CD4-positive, alpha-beta T cell treated with Interleukin-15 for 4 hours (primary cell): ENCODE measurements around the gene SLAIN1.
A peak's percentile ranks its signal among the peaks of the same experiment; 100 is the strongest.
"Not testable (repeated sequence)": the region's sequence is repeated elsewhere in the genome, so short reads cannot be mapped to it uniquely, and the experiment has no call there.

ENCODE experiments used
- DNase-seq: peaks from one replicate; pipeline ENCODE4 v3.0.0-alpha.2; 2020; ENCODE audit warnings: low spot score

The SLAIN1 gene

DNA sequence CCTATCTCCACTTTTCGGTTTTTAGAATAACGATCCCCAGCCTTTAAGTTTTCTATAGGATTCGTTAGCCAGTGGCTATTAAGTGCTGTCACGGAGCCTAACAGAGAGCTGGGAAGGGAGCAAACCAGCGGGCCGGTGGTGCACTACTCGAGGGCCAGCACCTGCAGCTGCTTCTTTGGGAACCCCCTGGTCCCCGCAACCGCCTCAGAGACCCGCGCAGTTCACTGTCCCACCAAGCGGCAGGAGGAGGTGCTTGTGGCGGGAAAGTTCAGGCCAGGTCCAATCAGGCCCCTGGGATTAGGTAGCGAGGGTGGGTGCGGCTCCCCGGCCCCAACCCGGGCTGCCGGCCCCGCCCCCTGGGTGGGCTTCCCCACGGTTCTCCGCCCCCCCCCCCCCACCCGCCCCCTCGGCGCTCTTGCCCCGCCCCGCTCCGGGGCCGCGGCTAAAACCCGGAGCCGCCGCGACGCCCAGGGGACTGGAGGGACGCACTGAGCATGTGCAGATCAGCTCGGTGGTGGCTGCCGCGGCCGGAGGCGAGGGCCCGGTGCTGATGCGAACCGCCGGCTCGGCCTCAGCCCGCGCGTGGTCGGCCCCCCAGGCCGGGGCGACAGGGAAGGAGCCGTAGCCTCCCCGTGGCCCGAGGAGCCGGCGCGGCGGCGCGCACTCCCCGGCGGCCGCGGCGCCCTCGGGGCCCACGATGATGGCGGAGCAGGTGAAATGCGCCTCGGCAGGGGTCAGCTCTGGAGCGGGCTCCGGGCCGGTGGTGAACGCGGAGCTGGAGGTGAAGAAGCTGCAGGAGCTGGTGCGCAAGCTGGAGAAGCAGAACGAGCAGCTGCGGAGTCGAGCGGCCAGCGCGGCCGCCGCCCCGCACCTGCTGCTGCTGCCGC, at the start of gene SLAIN1:
TSS of gene SLAIN1 (plus strand) at position 471 of the 887 bp plus-strand sequence. CDS start at position 698, 227 bp downstream.
- peak; percentile 87 for DNase-seq

DNA sequence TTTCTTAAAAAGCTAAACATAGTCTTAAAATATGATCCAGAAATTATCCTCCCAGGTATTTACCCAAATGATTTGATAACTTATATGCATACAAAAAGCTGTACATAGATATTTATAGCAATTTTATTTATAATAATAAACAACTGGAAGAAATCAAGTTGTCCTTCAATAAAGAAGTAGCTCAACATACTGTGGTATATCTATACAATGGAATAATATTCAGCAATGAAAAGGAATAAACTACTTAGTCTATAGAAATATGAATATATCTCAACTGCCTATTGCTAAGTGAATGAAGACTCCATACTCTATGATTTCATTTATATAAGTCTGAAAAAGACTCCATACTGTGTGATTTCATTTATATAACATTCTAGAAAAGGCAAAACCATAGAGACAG, 47.1 kb upstream of the SLAIN1 start:
- DNase-seq = no peak

DNA sequence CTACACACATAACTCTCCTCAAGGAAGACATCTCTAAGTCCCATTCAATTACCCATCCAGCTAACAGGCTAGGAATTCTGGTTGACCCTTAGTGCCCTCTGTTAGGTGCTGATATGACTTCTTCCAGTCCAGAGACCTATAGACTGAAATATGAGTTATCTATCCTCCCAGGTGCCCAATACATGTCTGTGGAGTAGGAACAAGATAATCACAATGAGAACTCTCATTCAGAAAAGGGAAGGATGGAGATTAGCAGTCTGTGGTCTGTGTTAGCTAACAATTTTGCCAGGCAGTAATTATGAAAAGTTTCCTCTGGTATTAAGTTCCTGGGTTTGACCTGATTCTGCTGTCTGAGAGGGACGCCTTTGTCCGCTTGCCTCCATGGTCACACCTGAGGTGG, 44.2 kb upstream of the SLAIN1 start:
- no peak for DNase-seq

DNA sequence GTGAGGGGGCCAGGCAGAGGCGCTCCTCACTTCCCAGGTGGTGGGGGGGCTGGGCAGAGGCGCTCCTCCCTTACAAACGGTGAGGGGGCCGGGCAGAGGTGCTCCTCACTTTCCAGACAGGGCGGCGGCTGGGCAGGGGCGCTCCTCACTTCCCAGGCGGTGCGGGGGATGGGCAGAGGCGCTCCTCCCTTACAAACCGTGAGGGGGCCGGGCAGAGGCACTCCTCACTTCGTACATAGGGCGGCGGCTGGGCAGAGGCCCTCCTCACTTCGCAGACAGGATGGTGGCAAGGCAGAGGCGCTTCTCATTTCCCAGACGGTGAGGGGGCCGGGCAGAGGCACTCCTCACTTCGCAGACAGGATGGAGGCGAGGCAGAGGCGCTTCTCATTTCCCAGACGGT, 37.5 kb upstream of the SLAIN1 start:
- DNase-seq = not testable (repeated sequence)

DNA sequence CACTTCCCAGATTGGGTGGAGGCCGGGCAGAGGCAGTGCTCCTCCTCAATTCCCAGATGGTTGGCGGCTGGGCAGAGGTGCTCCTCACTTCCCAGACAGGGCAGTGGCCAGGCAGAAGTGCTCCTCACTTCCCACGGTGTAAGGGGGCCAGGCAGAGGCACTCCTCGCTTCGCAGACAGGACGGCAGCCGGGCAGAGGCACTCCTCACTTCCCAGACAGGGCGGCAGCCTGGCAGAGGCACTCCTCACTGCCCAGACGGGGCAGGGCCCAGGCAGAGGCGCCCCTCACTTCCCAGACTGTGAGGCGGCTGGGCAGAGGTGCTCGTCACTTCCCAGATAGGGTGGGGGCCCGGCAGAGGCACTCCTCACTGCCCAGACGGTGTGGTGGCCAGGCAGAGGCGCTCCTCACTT, 36.6 kb upstream of the SLAIN1 start:
- no peak for DNase-seq

DNA sequence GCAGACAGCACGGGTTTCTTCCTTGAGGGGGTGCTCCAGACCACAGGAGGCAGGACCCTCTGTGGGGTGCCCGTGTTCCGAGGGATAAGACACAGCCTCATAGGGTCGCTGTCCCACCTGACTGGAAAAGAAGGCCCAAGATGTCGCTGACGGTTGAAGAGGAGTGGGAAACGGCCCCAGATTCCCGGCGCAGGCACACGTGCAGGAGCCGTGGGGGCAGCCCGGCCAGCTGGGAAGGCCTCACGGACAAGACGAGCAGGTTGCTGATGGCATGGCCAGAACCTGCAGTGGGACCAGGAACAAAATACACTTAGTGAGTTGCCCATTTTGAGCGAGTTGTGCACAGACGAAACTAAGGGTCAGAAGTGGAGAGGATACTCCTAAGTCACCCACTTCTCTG, 35.2 kb upstream of the SLAIN1 start:
- DNase-seq = not testable (repeated sequence)

DNA sequence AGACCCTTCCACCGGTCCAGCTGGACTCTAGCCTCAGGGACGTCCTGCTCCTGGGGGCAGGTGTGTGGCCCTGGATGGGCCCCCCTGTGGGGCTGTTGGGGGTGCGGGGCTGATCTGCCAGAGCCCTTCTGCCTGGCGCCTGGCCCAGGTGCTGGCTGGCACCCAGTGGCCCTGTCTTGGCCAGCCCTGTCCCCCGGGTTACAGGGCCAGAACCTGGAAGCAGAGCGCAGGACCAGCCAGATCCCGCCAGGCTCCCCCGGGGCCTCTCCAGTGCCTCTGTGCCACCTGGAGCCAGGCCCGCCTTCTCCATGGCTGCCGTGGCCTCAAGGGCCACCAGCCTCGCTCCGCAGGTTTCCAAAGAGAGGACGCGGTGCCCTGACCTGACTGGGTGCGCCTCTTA, 34.7 kb upstream of the SLAIN1 start:
- DNase-seq = not testable (repeated sequence)

DNA sequence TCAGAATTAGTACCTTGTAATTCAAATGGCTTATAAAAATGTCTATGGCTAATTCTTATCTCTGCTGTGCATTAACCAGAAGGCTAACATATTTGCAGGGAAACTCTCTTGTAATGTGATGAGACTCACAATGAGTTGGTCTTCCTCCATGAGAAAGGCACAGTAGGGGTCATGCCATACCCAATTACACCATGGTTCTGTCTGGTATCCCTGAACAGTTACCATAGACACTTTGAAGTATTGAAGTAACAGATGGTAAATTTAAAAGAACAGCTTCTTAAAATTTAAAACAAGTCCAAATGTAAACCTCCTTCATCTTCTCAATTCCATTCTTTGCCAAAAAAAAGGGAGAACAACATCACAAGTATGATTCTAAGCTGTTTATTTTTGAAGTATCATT, 22.6 kb upstream of the SLAIN1 start:
- no peak for DNase-seq

DNA sequence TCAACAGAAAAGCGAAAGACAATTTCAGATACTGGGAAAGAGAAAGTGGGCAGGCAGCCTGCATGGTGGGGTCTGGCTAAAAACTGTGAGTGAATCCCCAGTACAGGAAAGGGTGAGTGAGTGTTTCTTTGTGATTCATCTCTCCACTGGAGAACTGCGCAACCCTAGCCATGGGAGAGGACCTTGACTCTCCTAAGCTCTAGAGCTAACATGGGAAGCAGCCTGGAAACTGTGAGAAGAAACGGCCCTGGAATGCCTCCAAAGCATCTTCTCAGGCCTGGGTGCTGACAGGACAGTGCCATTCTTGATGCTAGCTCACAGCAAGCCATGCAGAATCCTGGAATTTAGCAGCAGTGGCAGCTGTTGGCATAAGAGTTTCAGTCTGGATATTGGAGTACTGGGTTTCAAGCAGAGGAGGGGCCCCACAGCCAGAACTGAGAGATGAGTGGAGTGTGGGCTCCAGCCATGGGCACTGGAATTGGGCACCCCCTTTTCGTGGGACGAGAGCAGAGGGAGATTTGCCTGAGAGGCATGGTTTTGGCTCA, 18.7 kb upstream of the SLAIN1 start:
- DNase-seq = no peak

DNA sequence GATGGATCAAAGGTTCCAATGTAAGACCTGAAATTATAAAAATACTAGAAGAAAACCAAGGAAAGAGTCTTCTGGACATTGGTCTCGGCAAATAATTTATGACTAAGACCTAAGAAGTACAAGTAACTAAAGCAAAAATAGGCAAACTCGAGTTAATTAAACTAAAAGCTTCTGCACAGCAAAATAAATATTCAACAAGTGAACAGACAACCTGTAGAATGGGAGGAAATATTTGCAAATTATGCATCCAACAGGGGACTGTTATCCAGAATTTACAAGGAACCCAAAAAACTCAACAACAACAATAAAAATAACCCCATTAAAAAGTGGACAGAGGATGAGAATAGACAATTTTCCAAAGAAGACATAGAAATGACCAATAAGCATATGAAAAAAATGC, 9.7 kb upstream of the SLAIN1 start:
- no peak for DNase-seq

DNA sequence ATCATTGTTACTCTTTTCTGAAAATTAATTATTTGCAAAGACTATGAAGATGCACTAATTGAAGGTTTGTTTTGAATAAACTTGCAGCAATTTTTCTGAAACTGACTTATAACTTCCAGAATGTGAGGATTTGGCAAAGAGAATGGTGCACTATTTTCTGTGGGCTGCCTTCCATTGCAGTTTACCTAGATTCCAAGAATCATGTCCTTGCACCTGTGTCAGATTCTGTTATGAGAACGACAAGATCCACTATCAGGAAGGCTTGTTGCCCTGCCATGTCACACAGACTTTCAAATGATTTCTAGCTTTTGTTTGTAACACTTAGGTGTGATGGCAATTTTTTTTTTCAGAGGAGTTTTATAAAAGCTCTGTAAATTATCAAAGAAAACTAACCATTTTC, 5.6 kb upstream of the SLAIN1 start:
- no peak for DNase-seq

DNA sequence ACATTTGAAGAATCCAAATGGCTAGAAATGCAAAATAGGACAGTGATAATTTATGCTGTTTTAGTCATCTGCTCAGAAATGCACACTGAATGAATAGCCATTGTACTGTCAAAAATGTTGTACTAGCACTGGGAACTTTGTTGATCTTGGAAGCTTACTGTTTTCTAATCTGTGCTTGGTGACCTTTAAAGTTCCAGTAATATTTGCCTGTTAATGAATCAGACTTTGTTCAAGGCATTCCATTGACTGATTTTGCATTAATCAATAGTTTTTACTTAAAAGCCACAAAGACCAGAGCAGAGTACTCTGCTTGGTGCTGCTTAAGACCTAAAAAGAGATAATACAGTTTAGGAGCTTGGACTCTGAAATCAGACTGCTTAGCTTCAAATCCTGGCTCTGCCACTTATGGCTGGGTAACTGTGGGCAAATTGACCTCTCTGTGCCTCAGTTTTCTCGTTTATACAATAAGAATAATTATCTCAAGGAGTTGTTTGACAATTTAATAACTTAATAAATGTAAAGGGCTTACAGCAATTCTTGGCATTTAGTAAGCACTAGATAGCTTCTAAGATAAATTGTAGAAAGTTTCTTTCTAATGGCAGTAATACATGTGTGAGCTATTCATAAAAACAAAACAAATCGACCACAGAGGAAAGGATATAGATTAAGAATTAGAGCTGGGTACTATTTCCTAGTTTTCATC, 4.6 kb upstream of the SLAIN1 start:
- no peak for DNase-seq

DNA sequence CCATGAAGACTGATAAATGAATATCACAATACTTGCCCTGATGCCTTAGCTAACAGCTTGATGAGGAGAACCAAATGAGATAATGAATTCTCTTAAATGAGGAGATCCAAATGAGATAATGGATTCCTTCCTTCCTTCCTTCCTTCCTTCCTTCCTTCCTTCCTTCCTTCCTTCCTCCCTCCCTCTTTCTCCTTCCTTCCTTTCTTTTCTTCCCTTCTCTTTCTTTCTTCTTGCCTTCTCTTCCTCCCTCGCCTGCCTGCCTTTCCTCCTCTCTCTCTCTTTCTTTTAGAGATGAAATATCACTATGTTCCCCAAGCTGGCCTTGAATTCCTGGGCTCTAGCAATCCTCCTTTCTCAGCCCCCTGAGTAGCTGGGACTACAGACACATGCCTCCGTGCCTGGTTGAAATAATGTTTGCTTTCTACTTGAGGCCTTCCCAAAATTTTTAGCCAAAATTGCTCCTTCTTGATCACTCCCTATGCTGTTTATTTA, 4.0 kb upstream of the SLAIN1 start:
- DNase-seq = no peak

DNA sequence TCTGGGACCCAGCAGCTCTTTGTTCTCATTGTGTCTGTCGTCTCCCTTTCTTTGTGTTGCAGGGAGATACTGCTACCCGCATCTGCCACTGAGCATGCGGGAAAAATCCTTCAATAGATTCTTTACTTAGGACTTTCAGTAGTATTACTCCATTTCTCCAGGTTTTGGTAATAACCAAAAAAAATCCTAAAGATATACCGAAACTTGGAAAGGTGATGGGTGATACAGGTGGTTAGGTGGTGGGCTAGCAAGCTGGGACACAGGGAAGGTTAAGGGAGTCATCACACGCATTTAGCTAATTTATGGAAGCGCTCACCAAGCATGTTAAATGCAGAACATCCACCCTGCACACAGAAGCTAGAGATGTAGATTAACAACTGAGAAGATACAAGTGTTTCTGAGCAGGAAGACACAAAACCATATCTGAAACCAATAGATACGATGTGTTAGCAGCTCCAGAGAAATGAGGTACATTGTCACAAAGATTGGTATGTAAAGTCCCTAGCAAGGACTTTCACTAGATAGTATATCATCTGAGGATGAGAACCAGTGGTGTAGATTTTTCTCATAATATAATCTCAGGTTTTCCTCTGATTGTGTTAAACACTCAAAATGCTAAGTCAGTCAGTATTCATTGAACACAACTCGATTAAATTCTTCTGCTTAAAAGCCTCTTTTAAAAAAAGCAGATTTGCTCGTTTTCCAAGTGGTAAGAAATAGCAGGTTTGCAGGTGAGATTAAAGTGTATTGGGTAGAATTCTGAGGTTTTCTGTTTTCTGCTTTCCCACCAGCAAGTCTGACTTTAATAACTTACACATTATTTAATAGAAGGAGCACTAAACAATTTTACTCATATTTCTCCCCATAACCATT, 1.2 kb upstream of the SLAIN1 start:
- DNase-seq = peak; percentile 27

DNA sequence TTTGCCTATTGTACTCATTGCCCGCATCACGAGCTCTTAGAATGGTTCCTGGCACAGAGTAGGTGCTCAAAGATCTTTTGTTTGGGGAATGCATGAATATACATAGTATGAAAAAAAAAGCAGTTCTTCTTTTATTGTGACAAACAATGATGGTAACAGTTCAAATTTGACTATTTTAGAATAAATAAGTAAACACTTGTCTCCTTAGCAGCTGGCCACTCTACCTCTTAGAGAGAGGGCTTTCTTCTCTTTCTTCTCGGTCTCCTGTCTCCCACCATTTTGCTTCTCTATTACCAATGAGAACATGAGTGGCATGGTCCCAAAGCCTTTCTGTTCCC, 639 bp upstream of the SLAIN1 start:
- no peak for DNase-seq

DNA sequence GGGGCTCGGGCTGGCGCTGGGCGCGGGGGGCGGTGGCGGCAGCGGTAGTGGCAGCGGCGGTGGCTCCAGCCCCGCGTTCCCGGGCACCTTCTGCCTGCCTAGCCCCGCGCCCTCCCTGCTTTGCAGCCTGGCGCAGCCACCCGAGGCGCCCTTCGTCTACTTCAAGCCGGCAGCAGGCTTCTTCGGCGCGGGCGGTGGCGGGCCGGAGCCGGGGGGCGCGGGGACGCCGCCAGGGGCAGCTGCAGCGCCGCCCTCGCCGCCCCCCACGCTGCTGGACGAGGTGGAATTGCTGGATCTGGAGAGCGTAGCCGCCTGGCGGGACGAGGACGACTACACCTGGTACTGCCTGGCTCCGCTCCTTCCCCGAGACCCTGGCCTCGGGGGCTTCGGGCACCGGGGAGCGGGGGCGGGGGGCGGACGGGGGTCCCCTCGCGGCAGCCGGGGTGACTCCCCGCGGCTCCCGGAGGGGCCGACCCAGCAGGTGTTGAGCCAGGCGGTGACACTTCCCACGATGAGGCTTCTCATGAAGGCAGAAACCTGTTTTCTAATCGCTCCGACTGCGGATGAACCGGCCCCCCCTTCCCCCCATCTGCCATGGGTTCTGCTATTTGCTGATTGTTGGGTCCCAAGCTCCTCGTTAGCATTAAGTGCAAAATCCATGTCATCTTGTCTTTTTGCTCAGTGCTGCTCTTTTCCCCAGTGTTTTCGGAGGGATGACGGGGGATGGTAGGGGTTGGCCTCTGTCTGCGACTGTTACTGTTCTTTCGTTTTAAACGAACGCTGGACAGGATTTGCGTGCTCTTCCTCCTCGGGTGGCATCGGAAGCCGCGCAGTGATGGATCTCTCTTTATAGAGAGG, 943 bp downstream of the SLAIN1 start:
- peak; percentile 48 for DNase-seq

DNA sequence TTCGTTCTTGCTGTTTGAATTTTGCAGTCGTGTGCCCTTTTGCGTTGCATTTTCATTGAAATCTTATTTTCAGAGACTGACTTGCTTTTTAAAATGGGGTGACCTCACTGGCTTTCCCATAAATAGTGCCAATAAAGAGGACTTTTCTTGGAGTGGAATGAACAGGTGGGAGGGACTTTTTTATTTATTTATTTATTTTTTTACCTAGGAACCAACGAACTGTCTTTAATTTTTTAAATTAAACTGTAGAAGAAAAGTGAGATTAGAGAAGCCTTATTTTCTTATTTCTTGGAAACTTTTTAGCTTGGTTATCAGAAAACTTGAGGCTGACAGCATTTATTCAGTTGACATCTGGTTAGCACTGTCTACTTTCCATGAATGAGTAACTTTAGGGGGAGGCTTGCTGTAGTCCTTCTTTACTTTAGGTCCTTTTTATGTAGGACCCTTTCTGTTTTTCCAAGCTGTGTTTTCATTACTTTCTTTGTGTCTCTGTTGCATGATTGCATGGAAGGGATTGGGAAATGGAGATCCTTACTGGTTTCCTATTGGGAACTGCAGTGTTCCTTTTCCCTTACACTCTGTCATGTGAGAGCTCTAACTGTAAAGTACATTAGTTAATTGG, 1.7 kb downstream of the SLAIN1 start:
- DNase-seq = no peak

DNA sequence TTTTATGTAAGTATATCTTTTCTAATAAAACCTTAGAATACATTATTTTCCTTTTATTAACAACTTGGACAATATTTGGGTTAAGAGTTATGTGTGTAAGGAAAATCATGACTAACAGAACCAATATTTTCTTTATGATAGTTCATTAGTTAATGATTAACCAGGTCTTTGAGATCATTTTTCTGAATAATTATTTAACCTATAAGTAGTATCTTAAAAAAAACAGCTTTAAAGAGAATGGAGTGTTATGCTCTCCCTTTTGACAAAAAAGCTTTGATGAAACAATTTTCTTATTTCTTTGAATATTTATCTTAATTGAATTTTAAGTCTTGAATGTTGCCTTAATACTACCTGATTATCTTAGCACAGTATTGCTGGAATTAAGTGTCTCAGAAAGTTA, 3.8 kb downstream of the SLAIN1 start:
- DNase-seq = no peak

DNA sequence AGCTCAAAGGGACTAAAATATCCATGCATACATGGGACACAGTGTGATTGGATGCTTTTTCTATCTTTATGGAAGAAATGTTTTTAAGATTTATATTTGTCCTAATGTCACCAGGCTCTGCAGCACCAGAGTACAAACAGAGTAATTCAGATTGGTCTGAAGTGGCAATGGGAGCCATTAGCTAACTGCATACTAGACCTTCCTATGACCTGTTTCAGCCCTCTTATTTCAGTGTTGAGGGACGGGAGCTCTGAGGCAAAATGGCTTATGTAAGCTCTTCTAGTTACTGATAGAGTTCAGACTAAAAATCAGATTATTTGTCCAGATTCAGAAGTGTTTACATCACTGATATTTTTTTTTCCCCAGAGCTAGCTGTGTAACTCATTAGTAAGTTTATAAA, 4.9 kb downstream of the SLAIN1 start:
- no peak for DNase-seq

DNA sequence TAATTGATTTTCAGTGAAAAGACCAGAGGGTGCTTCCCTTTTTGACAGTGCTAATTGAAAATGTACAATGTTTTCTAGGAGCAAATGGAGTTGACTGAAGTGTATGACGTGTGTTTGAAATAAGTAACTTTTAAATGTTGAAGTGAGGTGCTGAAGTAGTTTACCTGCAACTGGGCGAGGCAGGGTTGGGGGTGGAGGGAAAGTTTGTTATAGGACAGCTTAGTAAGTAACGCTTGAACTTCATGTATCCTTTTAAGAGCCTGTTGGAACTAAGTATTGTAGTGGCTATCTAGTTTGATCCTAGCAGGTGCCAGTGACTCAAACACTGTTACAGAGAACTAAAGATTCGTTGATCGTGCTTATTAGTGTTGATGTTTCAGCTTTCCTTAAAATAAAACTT, 5.9 kb downstream of the SLAIN1 start:
- DNase-seq = no peak
